ENCODE measurements around the gene NCAPD3. TPM values are rescaled to one million over a fixed set of nuclear protein-coding genes. Genes with fewer than 3 reads are reported as not detected.
A peak's percentile ranks its signal among the peaks of the same experiment; 100 is the strongest.

NCAPD3 gene
- polyA plus RNA-seq, 3 donors, result 27.3 to 28.5 (median 27.6) TPM

DNA sequence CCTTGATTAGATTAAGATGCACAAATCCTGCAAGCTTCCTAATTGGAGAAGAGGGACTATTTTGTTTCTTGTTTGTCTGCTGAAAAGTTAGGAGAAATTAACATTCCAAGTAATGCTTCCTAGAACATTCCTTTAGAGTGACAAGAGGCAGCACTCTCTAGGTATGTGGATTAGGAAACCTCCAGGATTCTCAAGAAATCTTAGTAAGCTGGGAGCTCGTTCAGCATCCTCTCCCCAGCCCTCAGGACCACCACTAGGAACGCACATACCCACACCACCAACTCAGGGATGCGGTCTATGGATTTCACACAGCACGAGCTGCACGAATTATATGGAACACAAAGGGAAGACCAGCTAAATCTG lies 52.9 kb downstream of the NCAPD3 start:
- no peak for DNase-seq (ENCODE audit: low read depth in 3 of 3, low spot score in 2 of 3)

DNA sequence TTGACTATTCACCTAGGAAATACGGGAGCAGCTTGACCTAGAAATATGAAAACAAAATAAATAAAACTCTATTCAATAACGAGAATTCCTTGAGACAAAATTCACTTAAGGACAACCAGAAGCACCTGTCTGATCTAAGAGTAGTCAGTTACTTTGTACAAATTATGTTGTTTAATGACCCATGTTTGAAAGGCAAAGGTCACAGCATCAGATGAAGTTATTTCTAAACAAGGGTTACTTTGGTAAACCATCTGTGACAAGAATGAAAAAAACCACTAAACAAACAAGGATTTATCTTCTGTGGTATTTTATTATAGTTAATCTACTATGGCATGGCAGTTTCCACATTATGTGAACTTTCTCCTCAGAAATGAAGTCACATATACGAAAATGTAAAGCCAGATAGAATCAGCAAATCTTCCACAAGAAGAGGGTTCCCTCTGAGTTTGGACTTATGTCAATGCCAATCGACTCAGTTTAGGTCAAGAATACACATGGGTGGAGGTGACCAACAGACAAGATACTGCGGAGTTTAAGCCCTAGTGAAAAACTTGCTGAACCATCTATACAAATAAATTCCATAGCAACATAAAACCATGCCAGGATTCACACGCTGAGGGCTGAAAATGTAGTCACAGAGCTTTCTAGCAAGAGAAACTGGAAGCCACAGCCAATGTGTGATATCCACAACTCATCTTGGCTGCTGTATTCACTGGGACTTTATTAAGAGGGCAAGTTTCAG lies 53.4 kb downstream of the NCAPD3 start:
- peak in 1 of 3 donors; percentile 7 for DNase-seq (ENCODE audit: low read depth in 3 of 3, low spot score in 2 of 3)

DNA sequence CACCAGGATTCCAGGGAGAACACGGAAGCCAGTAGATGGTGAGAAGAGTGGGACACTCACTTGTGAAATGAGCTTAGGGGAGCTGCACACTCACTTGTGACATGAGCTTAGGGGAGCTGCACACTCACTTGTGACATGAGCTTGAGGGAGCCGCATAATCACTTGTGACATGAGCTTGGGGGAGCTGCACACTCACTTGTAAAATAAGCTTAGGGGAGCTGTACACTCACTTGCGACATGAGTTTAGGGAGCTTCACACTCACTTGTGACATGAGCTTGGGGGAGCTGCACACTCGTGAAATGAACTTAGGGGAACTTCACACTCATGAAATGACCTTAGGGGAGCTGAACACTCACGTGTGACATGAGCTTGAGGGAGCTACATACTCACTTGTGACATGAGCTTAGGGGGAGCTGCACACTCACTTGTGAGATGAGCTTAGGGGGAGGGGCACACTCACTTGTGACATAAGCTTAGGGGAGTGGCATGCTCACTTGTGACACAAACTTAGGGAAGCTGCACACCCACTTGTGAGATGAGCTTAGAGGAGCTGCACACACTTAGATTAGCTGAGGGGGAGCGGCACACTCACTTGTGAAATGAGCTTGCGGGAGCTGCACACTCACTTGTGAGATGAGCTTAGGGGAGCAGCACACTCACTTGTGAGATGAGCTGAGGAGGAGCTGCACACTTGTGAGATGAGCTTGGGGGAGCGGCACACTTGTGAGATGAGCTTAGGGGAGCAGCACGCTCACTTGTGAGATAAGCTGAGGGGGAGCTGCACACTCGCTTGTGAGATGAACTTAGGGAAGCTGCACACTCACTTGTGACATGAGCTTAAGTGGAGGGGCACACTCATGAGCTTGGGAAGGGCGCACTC lies 59.0 kb downstream of the NCAPD3 start:
- no peak for DNase-seq (ENCODE audit: low read depth in 3 of 3, low spot score in 2 of 3)

GRCh38 chr11:134159652-134160051 lies 64.1 kb downstream of the NCAPD3 start:
- no peak for DNase-seq (ENCODE audit: low read depth in 3 of 3, low spot score in 2 of 3)

DNA sequence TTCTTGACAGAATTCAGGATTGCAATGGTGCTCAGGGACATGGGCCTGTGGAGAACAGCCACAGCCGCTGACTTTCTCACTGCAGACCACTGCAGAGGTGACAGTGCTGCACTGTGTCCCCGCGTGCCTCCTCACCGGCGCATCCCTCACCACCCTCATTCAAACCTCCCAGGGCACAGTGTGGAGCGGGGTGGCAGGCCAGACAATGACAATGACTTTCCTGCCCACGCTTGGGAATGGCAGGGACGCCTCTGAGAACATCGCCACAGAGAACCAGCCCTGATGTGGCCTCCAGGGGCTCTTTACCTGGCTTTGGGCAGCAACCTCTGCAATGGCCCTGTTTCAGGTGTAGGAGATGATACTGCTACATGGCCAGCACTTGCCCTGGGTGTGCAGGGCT lies 65.7 kb downstream of the NCAPD3 start:
- DNase-seq (ENCODE audit: low read depth in 3 of 3, low spot score in 2 of 3), result no peak

- no peak for DNase-seq (ENCODE audit: low read depth in 3 of 3, low spot score in 2 of 3)
These were observed 66.3 kb downstream of the NCAPD3 start for GRCh38 chr11:134157451-134157850.

GRCh38 chr11:134155946-134156865 lies 67.6 kb downstream of the NCAPD3 start:
- no peak for DNase-seq (ENCODE audit: low read depth in 3 of 3, low spot score in 2 of 3)

DNA sequence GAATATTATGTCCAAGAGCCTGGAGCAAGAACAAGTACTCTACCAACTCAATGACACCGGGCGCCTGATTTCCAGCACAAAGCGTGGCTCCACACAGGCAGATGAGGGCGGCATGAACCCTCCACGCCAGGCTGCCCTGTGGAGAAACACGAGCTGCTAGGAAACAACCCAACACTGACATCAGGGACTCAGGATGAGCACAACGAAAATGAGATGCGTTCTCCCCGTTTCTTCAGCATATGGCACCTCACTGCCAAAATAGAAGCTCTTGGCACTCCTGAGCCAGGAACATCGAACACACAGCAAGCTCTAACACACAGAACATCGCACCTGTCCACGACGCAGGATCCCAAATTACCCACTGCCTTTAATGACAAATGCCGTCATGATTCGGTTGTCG lies 68.3 kb downstream of the NCAPD3 start:
- no peak for DNase-seq (ENCODE audit: low read depth in 3 of 3, low spot score in 2 of 3)

GRCh38 chr11:134154441-134154840 lies 69.3 kb downstream of the NCAPD3 start:
- no peak for DNase-seq (ENCODE audit: low read depth in 3 of 3, low spot score in 2 of 3)

GRCh38 chr11:134153147-134153905 lies 70.4 kb downstream of the NCAPD3 start:
- DNase-seq (ENCODE audit: low read depth in 3 of 3, low spot score in 2 of 3), result no peak

DNA sequence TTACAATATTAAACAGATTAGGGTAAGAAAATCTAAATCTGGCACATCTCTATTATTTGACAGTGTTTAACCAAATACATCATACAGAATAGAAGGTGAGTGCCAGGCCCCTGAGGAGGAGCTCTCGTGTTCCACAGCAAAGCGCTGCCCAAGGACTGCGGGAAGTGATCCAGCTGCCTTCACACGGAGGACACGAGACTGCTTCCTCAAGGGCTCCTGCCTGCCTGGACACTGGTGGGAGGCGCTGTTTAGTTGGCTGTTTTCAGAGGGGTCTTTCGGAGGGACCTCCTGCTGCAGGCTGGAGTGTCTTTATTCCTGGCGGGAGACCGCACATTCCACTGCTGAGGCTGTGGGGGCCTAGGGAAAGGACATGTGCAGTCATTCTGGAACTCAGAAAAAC lies 71.1 kb downstream of the NCAPD3 start:
- no peak for DNase-seq (ENCODE audit: low read depth in 3 of 3, low spot score in 2 of 3)

GRCh38 chr11:134151083-134151747 lies 72.6 kb downstream of the NCAPD3 start:
- no peak for DNase-seq (ENCODE audit: low read depth in 3 of 3, low spot score in 2 of 3)

DNA sequence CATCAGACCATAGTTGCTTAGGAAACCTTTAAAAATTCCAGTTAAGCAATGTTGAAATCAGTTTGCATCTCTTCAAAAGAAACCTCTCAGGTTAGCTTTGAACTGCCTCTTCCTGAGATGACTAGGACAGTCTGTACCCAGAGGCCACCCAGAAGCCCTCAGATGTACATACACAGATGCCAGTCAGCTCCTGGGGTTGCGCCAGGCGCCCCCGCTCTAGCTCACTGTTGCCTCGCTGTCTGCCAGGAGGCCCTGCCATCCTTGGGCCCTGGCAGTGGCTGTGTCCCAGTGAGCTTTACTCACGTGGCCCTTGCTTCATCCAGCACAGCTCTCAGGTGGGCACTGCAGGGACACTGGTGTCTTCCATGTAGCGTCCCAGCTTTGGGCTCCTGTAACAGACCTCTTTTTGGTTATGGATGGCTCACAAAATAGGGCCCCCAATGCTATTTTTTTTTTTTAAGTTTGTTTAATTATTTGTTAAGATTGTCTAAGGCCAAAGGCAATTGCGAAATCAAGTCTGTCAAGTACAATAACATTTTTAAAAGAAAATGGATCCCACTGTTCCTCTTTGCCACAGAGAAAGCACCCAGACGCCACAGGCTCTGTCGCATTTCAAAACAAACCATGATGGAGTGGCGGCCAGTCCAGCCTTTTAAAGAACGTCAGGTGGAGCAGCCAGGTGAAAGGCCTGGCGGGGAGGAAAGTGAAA lies 73.4 kb downstream of the NCAPD3 start:
- no peak for DNase-seq (ENCODE audit: low read depth in 3 of 3, low spot score in 2 of 3)

DNA sequence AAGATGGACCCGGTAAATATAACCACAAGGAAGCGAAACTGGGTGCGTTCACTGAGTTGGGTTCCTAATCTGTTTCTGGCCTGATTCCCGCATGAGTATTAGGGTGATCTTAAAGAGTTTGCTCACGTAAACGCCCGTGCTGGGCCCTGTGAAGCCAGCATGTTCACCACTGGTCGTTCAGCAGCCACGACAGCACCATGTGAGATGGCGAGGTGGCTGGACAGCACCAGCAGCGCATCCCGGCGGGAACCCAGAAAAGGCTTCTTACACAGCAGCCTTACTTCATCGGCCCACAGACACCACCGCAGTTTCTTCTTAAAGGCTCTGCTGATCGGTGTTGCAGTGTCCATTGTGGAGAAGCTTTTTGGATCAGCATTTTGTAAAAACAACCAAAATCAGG lies 74.4 kb downstream of the NCAPD3 start:
- DNase-seq (ENCODE audit: low read depth in 3 of 3, low spot score in 2 of 3), result no peak

GRCh38 chr11:134146598-134146997 lies 77.2 kb downstream of the NCAPD3 start:
- no peak for DNase-seq (ENCODE audit: low read depth in 3 of 3, low spot score in 2 of 3)

- no peak for DNase-seq (ENCODE audit: low read depth in 3 of 3, low spot score in 2 of 3)
These were observed 78.1 kb downstream of the NCAPD3 start for GRCh38 chr11:134145715-134146114.

- no peak for DNase-seq (ENCODE audit: low read depth in 3 of 3, low spot score in 2 of 3)
These were observed 79.0 kb downstream of the NCAPD3 start for GRCh38 chr11:134144744-134145143.

- no peak for DNase-seq (ENCODE audit: low read depth in 3 of 3, low spot score in 2 of 3)
These were observed 80.0 kb downstream of the NCAPD3 start for GRCh38 chr11:134143801-134144200.

DNA sequence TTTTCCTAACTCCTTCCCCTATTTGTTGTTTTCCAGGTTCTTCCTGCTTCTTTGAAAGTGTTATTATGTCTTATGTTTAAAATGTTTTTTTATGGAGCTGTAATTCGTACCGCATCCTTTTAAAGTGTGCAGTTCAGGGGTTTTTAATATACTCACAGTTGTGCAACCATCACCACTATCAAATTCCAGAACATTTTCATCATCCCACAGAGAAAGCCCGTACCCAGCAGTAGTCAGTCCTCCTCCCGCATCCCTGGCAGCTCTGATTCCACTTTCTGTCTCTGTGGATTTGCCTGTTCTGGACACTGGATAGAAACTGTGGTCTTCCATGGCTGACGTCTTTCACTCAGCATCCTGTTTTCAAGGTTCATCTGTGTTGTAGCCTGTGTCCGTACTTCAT lies 81.2 kb downstream of the NCAPD3 start:
- no peak for DNase-seq (ENCODE audit: low read depth in 3 of 3, low spot score in 2 of 3)
